Left cardiac atrium (tissue), 4 donors: Measurements from ENCODE around the gene CRX. TPM values are rescaled to one million over a fixed set of nuclear protein-coding genes. Genes with fewer than 3 reads are reported as not detected.
A peak's percentile ranks its signal among the peaks of the same experiment; 100 is the strongest.
"Not testable (repeated sequence)": the region's sequence is repeated elsewhere in the genome, so short reads cannot be mapped to it uniquely, and the experiment has no call there.

ENCODE experiments used
- ATAC-seq, 2 donors: fragments of 200-7000 bp; cut with Tn5 transposase; one replicate each; pipeline ENCODE4 v1.9.1; 2020; ENCODE audit warnings: mild to moderate bottlenecking in 2 of 2, moderate library complexity in 2 of 2
- DNase-seq: peaks from one replicate; pipeline ENCODE4 v3.0.0-alpha.2; 2020
- intact Hi-C, 2 donors: fragments of 100-400 bp; cut with DNase I; formaldehyde crosslinking; loops; one replicate each; pipeline versions ENCODE4 v1.14.1 to v1.15.1; 2022 to 2023
- total RNA-seq, 2 donors: library from RNA; stranded (reverse); fragmentation: NEBNext Ultra II Directional; extraction: Animal tissue kit (Norgen Biotek cat#: 25700); gene quantifications; one replicate each; pipeline ENCODE4 v1.2.1, GENCODE V29; 2021
- donor health status: DM: no; HTN: yes; CAD: no.
- donor health status: DM: no; HTN: yes; CAD: no; lungs with severe emphysema.
- donor health status: DM: yes; HTN: yes; CAD: no.
- donor health status: Dilated cardiomyopathy.

Gene CRX
- total RNA-seq, 2 donors from 2014 or later = not detected

DNA sequence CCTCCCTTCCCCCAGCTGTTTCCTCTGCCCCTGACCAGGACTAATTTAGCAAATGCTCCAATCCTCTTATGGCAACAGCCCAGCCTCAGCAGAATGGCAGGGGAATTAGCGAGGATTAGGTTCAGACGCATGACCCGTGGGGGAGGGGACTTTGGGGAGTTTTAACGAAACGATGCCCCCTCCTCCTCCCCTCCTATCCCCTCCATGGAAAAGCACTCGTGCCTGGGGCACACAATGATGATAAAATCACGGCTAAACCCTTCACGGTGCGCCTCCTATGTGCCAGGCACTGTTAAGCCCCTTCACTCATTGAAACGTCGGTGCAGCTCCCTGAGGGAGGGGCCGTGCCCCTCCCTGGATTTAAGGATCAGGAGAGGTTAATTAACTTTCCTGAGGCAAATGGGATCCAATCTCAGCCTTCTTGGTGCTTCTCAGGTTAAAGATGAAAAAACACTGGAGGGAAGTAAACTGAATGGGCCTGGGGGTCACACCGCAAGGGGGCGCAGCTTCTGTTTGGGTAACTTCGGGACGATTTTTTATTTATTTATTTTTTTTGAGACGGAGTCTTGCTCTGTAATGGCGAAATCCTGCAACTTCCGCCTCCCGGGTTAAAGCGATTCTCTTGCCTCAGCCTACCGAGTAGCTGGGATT is 27.2 kb downstream of the CRX start:
- intact Hi-C loops = no loop called here
- no peak for ATAC-seq
- no peak for DNase-seq

GRCh38 chr19:47853003-47853402 is 31.3 kb downstream of the CRX start:
- intact Hi-C loops = no loop called here
- DNase-seq (no peak), ATAC-seq (no peak)

- no peak for DNase-seq
- ATAC-seq = no peak
- intact Hi-C loops = no loop called here
Measured at GRCh38 chr19:47854459-47854858, 32.7 kb downstream of the CRX start.

GRCh38 chr19:47858231-47858630 is 36.5 kb downstream of the CRX start:
- intact Hi-C loops, ATAC-seq, DNase-seq: not testable (repeated sequence)

GRCh38 chr19:47858646-47859285 is 37.0 kb downstream of the CRX start, which contains the start of gene TPRX2:
TPRX2 (plus strand) TSS chr19:47859235; CDS start chr19:47859247, 12 bp downstream.
- intact Hi-C loops, DNase-seq, ATAC-seq: not testable (repeated sequence)

GRCh38 chr19:47859838-47860237 is 38.1 kb downstream of the CRX start:
- ATAC-seq, DNase-seq: not testable (repeated sequence)
- intact Hi-C loops = loop anchor here in 1 of 2 donors (5.0 kb wide), 1 partner anchor 48 kb away; no protein-coding TSS in a partner anchor

DNA sequence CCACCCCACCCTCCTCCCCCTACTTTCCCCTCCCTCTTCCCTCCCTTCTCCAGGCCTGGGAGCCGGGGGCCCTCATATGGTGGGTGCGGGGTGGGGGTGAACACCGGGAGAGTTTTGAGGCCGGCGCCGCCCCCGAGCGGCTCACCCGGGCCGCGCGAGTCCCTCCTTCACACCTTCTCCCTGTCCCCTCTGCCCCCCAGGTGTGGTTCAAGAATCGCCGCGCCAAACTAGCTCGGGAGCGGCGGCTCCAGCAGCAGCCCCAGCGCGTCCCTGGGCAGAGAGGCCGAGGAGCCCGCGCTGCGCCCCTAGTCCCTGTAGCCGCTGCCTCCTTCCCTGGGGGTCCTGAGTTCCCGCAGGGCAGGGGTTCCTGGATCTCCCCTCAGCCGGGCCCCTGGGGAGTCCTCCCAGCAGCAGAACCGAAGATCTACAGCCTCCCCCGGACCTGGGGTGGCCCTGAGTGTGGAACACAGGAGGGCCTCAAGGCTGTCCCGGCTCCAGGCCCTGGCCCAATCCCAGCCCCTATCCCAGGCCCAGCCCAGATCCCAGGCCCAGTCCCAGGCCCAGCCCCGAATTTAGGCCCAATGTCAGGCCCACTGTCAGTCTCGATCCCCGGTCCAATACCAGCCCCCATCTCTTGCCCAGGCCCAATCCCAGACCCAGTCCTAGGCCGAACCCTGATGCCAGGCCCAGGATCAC is 39.0 kb downstream of the CRX start:
- ATAC-seq (no peak), DNase-seq (no peak)
- intact Hi-C loops = loop anchor here in 1 of 2 donors (5.0 kb wide), 1 partner anchor 48 kb away; no protein-coding TSS in a partner anchor

GRCh38 chr19:47861630-47862029 is 39.9 kb downstream of the CRX start:
- intact Hi-C loops = loop anchor here in 1 of 2 donors (5.0 kb wide), 1 partner anchor 49 kb away; no protein-coding TSS in a partner anchor
- no peak for ATAC-seq
- DNase-seq = no peak

DNA sequence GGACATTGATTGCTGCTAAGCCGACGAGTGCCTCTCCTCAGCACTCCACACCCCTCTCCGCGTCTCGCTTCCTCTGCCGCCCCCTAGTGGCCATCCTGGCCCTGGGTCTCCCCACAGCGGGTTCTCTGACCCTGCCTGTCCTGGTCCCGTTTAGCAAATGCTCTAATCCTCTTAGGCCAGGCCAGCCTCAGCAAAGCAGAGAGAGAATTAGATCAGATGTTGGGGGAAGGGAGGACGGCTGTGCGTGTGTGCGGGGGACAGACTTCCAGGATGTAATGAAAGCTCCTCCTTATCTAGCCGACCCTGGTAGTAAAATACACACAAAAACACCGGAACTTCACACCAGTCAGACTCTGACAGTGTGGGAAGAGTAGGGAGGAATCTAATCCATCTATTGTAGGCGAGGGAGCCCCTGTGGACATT is 41.8 kb downstream of the CRX start:
- peak; percentile 87 for DNase-seq
- intact Hi-C loops = loop anchor here in 1 of 2 donors (5.0 kb wide), 1 partner anchor 51 kb away; no protein-coding TSS in a partner anchor
- peak; percentile 94 to 96 for ATAC-seq

- intact Hi-C loops = no loop called here
- DNase-seq = no peak
- no peak for ATAC-seq
Measured at GRCh38 chr19:47865166-47865565, 43.4 kb downstream of the CRX start.

GRCh38 chr19:47878906-47879305 is 57.2 kb downstream of the CRX start:
- intact Hi-C loops = no loop called here
- ATAC-seq = no peak
- no peak for DNase-seq

- ATAC-seq, intact Hi-C loops, DNase-seq: not testable (repeated sequence)
Measured at GRCh38 chr19:47879385-47879784, 57.6 kb downstream of the CRX start.

DNA sequence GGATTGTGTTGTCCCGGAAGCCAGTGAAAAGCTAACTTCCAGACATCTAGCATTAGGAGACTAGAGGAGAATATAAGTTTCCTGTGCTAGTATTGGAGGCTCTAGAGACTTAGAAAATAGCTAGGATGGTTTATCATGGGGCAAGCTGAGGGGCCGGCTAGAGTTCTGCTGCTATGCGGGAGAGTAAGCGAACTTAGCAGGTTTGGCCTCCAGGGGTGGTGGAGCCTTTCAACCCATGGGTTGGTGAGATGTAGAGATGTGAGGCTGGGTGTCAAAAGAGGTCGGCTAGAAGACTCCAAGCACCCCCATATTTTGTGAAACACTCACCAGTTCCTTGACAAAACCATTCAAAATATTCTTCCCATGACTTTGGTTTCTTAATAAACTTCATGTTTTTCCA is 60.0 kb downstream of the CRX start:
- DNase-seq (no peak), ATAC-seq (no peak)
- intact Hi-C loops = no loop called here

DNA sequence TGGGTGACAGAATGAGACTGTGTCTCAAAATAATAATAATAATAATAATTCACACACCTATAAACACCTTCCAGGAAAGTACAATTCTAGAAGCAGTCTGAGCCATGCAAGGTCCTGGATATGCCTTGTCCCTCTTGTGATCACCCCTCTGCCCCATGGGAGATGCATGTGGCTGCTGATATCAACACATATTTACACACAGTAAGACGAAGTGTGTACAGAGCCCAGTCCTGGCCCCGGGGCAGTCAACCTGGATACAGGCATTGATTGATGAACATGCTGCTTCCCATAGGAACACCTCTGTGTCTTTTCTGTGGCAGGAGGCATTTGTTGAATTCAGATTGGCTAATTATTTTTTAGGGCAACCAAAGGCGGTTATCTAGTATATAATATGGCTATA is 61.2 kb downstream of the CRX start:
- DNase-seq (no peak), ATAC-seq (no peak)
- intact Hi-C loops = no loop called here

DNA sequence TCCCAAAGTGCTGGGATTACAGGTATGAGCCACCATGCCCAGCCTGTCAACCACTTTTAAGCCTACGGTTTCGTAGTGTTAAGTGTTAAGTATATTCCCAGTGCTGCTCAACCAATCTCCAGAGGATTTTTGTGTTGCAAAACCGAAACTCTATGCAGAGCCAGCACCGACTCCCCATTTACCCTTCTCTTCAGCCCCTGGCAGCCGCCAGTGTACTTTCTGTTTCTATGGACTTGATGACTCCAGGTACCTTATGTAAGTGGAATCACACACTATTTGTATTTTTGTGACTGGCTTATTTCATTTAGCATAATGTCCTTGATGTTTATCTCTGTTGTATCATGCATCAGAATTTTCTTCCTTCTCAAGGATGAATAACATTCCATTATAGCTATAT is 63.3 kb downstream of the CRX start:
- DNase-seq = no peak
- no peak for ATAC-seq
- intact Hi-C loops = no loop called here

- intact Hi-C loops = no loop called here
- ATAC-seq (no peak), DNase-seq (no peak)
Measured at GRCh38 chr19:47886010-47886559, 64.3 kb downstream of the CRX start, which contains the start of gene SULT2A1. SULT2A1 (minus strand) TSS chr19:47886315; CDS start chr19:47886257, 58 bp downstream.

- ATAC-seq (no peak), DNase-seq (no peak)
- intact Hi-C loops = no loop called here
Measured at GRCh38 chr19:47890865-47891621, 69.3 kb downstream of the CRX start.

- DNase-seq (no peak), ATAC-seq (no peak)
- intact Hi-C loops = no loop called here
Measured at GRCh38 chr19:47891622-47891922, 69.8 kb downstream of the CRX start.
